Epithelial cell of proximal tubule (primary cell): ENCODE measurements around the gene RPS3. TPM values are rescaled to one million over a fixed set of nuclear protein-coding genes. Genes with fewer than 3 reads are reported as not detected.

ENCODE experiments used
- DNase-seq: peaks from one replicate; pipeline ENCODE4 v3.0.0-alpha.2; 2011; ENCODE audit warnings: low read depth
- H3K4me3 ChIP-seq: 2 replicates; pipeline ENCODE4 v1.5.1; 2011; ENCODE audit warnings: low read depth, mild to moderate bottlenecking, low read length
- total RNA-seq: library from RNA; depleted of rRNA; stranded (reverse); fragments of >200 nt; gene quantifications from 2 replicates; pipeline ENCODE4 v1.2.3, GENCODE V29; 2015
- TF ChIP-seq, protein P1 (sequence below): conservative IDR thresholded peaks from 2 replicates; pipeline ENCODE4 v1.5.1; 2012; ENCODE audit warnings: low read depth, mild to moderate bottlenecking, low read length

RPS3 gene
- total RNA-seq, 1 donor from 2014 or later, result 3,442 TPM

DNA sequence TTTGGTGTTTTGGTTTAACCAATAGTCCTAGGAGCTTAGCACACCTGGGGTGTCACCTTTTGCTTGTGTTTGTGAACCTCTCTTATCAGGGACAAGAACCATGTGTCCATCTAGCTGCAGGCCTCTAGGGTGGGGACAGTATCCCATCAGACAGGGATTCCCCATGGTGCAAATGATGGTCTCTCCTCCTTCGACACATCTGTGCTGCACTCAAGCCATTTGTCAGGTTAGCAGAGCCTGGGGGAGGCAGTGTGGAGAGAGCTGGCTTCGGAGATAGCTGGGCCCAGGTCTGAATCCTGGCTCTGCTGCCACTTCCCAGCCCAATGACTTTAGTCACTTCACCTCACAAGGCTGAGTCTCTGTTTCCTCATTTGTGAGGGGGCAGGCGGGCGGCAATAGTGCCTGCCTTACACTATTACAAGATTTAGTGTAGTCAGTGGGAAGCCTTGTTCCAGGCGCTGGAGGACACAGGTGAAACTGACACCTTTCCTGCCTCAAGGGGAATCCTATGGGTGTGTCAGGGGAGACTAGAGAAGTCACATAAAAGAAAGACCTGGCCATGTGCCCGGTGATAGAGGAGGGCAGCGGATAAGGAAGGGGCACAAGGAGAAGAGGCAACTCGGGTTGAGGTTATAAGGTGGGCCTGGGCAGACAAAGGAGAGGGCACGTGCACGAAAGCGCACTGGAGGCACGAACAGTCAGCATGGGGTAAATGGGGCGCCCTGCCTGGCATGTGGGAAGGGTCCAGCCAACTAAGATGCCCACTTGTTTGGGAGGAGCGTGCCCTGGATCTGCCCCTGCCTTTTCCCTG is 21.1 kb downstream of the RPS3 start:
- no peak for DNase-seq
- H3K4me3 ChIP-seq, result no peak overlapping the region
- TF ChIP-seq, protein P1, sequence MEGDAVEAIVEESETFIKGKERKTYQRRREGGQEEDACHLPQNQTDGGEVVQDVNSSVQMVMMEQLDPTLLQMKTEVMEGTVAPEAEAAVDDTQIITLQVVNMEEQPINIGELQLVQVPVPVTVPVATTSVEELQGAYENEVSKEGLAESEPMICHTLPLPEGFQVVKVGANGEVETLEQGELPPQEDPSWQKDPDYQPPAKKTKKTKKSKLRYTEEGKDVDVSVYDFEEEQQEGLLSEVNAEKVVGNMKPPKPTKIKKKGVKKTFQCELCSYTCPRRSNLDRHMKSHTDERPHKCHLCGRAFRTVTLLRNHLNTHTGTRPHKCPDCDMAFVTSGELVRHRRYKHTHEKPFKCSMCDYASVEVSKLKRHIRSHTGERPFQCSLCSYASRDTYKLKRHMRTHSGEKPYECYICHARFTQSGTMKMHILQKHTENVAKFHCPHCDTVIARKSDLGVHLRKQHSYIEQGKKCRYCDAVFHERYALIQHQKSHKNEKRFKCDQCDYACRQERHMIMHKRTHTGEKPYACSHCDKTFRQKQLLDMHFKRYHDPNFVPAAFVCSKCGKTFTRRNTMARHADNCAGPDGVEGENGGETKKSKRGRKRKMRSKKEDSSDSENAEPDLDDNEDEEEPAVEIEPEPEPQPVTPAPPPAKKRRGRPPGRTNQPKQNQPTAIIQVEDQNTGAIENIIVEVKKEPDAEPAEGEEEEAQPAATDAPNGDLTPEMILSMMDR, result no peak

DNA sequence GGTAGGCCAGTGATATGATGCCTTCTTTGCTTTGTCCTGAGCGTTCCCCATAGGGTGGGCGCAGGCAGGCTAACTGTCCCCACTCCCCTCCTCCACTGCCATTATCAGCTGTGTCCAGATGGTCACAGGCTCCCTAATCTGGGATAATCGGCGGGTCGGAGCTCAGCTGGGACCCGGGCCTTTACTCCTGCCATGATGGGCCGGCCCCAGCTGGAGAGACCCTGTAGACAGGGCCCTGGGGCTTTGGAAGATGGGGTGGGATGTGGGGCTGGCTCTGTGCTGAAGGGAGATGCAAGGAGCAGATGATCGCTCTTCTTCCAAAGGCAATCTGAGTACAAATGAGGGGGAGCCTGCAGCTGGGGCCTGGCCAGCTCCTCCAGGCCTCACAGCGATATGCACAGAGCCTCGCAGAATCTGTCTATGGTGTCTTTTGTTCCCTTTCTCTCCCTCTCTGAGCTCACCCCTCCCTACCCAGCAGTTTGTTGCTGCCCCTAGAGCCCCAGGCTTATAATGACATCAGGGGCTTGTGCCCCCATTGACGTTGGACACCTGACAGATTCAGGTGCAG is 21.8 kb downstream of the RPS3 start:
- no peak overlapping the region for H3K4me3 ChIP-seq

DNA sequence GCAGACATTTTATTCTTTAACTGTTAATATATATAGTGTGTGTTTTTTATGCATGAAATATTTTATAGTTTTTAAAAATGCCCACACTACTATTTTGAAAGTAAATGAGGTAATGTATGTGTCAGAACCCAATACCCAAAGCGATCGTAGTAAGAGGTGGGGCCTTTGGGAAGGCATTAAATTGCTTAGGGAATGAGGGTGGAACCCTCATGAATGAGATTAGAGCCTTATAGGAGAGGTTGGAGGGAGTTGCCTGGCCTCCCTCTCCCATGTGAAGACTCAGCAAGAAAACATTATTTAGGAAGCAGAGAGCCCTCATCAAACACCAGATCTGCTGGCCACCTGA is 22.6 kb downstream of the RPS3 start:
- DNase-seq, result no peak
- H3K4me3 ChIP-seq, result no peak overlapping the region
- TF ChIP-seq, protein P1, result no peak

More for the DNA sequence above, 21.8 kb downstream of the RPS3 start:
- TF ChIP-seq, protein P1, result no peak
- DNase-seq, result no peak

DNA sequence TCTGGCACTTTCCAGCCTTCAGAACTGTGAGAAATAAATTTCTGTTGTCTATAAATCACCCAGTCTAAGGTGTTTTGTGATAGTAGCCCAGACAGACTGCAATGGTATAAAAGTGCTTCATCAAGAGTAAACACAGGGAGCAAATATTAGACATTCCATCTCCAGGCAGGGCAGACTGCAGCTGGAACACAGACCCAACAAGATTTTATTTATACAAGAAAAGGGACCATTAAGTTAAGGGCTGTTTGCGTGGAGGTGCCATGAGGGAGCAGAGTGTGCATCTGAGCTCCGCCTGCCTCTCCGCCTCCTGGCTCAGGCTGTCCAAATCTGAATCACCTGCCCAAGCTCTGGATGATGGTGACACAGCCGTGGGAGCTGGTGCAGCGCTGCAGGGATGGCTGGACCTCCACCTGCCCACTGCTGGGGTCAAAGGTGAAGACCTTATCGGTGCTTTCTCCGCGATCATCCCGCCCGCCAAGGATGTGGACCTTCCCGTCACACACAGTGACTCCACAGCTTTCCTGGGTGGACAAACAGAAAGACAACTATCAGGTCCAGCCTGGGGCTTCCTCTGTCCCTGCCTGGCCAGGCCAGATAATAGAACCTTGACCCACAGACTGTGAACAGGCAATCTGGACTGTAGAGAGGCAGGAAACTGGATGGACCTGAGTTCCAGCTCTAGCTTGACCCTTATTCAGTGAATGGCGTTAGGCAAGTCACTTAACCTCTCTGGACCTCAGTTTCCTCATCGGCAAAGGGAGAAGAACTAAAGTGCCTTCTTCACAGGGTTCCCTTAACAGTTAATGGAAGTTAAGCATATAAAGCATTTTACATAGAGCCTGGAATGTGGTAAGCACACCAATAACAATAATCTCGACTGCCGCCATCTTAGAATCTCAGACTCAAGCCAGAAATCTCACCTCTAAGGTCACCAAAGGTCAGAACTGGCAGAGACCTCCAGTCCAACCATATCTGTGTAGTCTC is 23.2 kb downstream of the RPS3 start:
- no peak for DNase-seq
- H3K4me3 ChIP-seq, result no peak overlapping the region
- TF ChIP-seq, protein P1, result no peak

DNA sequence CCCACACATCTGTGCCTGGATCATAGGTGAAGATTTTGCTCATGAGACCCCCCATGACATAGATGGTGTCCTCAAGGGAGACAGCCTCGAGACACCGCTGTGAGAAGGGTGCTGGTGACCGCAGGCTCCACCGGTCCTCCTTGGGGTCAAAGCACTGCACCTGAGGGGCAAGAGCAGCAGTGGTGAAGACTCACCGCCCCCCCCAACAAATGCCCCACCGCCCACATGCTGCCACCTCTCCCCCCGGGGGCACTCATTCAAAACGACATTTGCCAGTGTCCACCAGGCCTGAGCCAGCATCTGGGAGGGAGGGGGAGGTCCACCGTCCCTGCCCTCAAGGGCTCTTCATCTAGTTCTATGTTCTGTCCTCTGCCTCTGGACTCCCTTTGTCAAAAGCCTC is 24.4 kb downstream of the RPS3 start:
- DNase-seq, result no peak

DNA sequence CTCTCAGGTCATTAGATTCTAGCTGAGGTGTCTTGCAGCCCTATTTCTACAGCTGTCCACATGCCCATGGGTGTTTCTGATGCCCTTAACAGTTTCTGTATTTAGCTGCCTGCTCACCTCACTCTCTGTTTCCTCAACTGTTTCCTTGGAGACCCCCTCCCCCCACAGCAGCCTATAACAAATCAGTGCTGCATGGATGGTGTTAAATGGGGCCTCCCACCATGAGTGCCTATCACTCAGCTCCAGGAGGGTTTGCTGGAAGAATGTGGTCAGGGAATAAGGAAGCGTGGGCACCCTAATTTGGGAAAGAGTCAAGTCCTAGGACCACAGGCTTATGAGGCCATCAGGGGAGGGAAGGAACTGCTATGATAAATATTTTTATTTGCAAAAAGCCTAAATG is 25.1 kb downstream of the RPS3 start:
- TF ChIP-seq, protein P1, result no peak
- H3K4me3 ChIP-seq, result no peak overlapping the region
- DNase-seq, result no peak

More for the DNA sequence above, 24.4 kb downstream of the RPS3 start:
- no peak overlapping the region for H3K4me3 ChIP-seq
- TF ChIP-seq, protein P1, result no peak
